Measurements from ENCODE around the gene RALGAPA1.
"Not testable (repeated sequence)": the region's sequence is repeated elsewhere in the genome, so short reads cannot be mapped to it uniquely, and the experiment has no call there.

RALGAPA1 gene

DNA sequence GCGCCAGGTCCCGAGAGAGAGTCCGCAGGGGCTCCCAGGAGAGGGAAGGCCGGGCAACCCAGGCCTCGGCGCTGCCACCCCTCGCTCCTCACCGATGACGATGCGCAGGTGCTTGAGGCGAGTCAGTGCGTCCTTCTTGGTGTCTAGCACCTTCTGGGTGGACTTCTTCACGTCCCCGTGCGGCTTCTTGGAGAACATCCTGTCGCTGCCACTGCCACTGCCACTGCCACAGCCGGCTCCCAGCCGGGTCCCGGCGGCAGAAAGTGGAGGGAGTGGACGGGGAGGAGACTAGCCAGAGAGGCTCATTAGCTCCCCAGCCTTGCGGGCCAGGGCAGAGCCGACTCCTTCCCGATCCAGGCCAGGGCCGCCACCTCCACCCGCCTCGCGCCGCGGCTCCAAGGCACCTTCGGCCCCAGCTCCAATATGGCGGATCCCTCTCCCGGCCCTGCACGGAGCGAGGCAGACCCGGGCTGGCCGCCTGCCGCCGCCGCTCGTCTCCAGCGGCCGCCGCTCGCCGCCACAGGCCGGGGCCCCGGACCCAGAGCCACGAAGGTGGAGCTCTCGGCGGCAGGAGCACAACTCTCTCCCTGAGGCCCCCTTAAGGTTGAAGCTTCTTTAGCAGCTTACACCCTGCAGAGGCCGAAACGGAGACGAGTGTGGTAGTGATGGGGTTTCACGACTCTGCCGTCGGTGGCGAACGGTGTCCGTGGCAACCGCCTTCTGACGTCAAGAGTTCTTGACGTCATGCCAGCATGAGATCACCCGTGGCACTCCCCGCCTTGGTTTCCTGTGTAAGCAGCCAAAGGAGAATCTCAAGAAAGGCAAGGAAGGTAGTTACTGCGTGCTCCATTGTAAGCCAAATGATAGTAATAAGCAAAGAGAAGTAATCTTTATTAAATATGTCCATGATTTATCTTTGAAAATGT is at the start of gene RALGAPA1:
TSS of gene RALGAPA1 (minus strand) at position 658 of the 926 bp plus-strand sequence. CDS start at position 198, 460 bp downstream.
- Histone ChIP-seq H3K4me3 (ENCODE audit: low read length) (peak within 1 kb of the TSS; percentile 67), H3K9ac (ENCODE audit: low read length) (peak within 1 kb of the TSS; percentile 69)
- not testable (repeated sequence) for H3K4me1 ChIP-seq (ENCODE audit: control insufficient read depth, low read depth, low read length); H3K27ac ChIP-seq (ENCODE audit: low read length); H3K9me3 ChIP-seq (ENCODE audit: control insufficient read depth, low read depth, low read length); H3K36me3 ChIP-seq (ENCODE audit: control insufficient read depth, low read depth, low read length); H3K27me3 ChIP-seq (ENCODE audit: control insufficient read depth, insufficient read depth, low read length)

DNA sequence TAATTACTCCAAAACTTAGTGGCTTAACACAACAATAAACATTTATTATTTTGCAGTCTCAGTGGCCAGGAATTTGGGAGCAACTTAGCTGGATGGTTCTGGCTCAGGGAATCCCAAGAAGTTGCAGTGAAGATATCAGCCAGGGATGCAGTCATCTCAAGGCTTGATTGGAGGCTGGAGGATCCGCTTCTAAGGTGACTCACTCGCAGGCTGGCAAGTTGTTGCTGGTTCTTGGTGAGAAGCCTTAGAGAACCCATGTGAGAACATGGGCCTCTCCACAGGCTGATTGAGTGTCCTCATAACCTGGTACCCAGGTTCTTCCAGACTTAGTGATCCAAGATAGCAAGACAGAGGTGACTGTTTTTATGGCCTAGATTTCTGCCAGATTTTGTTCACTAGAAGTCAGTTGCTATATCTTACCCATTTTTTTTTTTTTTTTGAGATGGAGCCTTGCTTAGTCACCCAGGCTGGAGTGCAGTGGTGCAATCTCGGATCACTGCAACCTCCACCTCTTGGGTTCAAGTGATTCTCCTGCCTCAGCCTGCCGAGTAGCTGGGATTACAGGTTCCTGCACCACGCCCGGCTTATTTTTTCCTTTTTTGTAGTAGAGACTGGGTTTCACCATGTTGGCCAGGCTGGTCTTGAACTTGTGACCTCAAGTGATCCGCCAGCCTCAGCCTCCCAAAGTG is 49.6 kb upstream of the RALGAPA1 start:
- H3K9ac ChIP-seq (ENCODE audit: low read length) = no peak overlapping the region
- no peaks in the 10 kb centered on the region for H3K4me1 ChIP-seq (ENCODE audit: control insufficient read depth, low read depth, low read length)
- no peak overlapping the region for H3K4me3 ChIP-seq (ENCODE audit: low read length)
- H3K27me3 ChIP-seq (ENCODE audit: control insufficient read depth, insufficient read depth, low read length) = no peaks in the 10 kb centered on the region
- peaks cover 5% of the 10 kb centered on the region for H3K36me3 ChIP-seq (ENCODE audit: control insufficient read depth, low read depth, low read length)
- no peaks in the 10 kb centered on the region for H3K9me3 ChIP-seq (ENCODE audit: control insufficient read depth, low read depth, low read length)
- H3K27ac ChIP-seq (ENCODE audit: low read length) = no peak overlapping the region

DNA sequence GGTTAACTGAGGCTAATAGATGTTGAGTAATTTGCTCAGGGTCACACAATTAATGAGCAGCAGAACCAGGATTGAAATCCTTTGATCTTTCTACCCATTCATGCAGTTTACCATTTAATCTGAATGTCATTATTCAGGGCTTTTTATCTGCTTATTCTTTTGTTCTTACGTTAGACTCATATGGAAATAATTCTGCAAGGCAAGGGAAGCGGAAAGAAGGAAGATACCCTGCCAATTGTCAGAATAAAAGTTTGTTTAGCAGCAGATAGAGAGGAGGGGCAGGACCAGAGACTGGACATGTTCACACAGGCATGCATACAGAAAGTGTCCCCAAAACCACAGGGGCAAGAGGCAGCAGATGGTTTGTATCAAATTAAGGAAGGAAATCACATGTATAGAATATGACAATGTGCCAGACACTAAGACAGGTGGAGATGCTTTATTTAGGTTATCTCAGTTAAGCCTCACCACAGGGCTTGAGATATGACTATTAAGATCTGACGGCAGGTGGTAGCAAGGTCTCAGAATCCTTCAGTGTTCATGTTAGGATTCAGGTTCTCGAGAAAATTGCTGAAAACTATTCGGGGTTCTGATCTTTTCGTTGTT is 46.9 kb upstream of the RALGAPA1 start:
- Histone ChIP-seq H3K4me1 (ENCODE audit: control insufficient read depth, low read depth, low read length) (no peaks in the 10 kb centered on the region), H3K9ac (ENCODE audit: low read length) (no peak overlapping the region), H3K4me3 (ENCODE audit: low read length) (no peak overlapping the region), H3K27ac (ENCODE audit: low read length) (no peak overlapping the region), H3K9me3 (ENCODE audit: control insufficient read depth, low read depth, low read length) (no peaks in the 10 kb centered on the region), H3K27me3 (ENCODE audit: control insufficient read depth, insufficient read depth, low read length) (no peaks in the 10 kb centered on the region), H3K36me3 (ENCODE audit: control insufficient read depth, low read depth, low read length) (peaks cover 6% of the 10 kb centered on the region)

DNA sequence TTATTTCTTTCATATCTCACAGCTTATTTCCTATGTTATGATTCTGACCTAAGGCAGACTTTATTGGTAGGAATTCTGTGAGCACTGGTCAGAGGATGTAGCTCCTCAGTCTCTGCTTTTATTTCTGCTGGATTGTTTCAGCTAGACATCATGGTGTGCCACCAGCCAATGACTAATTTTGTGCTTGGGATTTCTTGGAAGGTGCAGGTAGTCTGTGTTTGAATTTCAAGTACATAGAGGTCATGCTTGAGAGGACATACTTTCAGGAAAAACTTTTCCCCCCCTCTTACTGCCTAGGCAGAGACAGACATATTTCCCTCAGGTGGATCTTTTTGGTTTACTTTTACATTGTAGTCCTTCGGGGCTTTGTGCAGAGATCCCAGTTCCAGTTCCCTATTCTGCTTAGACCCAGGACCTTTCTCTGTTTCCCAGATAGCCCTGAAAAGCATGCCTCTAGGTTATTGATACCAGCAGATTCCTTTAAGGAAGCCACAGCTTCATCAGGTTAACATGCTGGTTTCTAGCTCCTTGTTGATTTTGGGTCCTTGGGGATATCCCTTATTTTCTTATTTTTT is 45.7 kb upstream of the RALGAPA1 start:
- Histone ChIP-seq H3K9ac (ENCODE audit: low read length) (no peak overlapping the region), H3K4me1 (ENCODE audit: control insufficient read depth, low read depth, low read length) (no peaks in the 10 kb centered on the region), H3K9me3 (ENCODE audit: control insufficient read depth, low read depth, low read length) (no peaks in the 10 kb centered on the region), H3K36me3 (ENCODE audit: control insufficient read depth, low read depth, low read length) (peaks cover 6% of the 10 kb centered on the region), H3K27ac (ENCODE audit: low read length) (no peak overlapping the region), H3K27me3 (ENCODE audit: control insufficient read depth, insufficient read depth, low read length) (no peaks in the 10 kb centered on the region), H3K4me3 (ENCODE audit: low read length) (no peak overlapping the region)

DNA sequence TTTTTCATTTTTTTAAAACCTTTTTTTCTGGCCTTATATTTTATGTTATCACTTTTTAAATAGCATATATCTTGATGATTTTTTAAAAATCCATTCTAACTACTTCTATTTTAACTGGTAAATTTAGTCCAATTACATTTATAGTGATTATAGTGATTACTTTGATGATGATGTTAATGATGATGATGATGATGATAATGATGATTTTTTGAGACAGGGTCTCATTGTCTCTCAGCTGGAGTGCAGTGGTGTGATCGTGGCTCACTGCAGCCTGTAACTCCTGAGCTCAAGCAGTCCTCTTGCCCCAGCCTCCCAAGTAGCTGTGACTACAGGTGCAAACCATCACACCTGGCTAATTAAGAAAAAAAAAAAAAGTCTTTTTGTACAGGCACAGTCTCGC is 44.1 kb upstream of the RALGAPA1 start:
- Histone ChIP-seq H3K27ac (ENCODE audit: low read length) (no peak overlapping the region), H3K4me3 (ENCODE audit: low read length) (no peak overlapping the region), H3K27me3 (ENCODE audit: control insufficient read depth, insufficient read depth, low read length) (no peaks in the 10 kb centered on the region), H3K9me3 (ENCODE audit: control insufficient read depth, low read depth, low read length) (no peaks in the 10 kb centered on the region), H3K36me3 (ENCODE audit: control insufficient read depth, low read depth, low read length) (peaks cover 3% of the 10 kb centered on the region), H3K9ac (ENCODE audit: low read length) (no peak overlapping the region), H3K4me1 (ENCODE audit: control insufficient read depth, low read depth, low read length) (no peaks in the 10 kb centered on the region)

DNA sequence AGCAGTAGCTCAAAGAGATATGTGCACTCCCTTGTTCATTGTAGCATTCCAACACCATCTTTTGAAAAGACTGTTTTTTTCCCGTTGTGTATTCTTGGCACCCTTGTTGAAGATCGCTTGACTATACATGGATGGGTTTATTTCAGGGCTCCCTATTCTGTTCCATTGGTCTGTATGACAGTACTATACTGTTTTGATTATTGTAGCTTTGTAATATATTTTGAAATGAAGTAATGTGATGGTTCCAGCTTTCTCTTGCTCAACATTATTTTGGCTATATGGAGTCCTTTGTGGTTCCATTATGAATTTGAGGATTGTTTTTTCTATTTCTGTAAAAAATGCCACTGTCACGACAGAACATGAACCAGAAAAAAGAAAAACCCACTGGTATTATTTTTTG is 42.7 kb upstream of the RALGAPA1 start:
- Histone ChIP-seq H3K36me3 (ENCODE audit: control insufficient read depth, low read depth, low read length) (peaks cover 3% of the 10 kb centered on the region), H3K9ac (ENCODE audit: low read length) (no peak overlapping the region), H3K9me3 (ENCODE audit: control insufficient read depth, low read depth, low read length) (no peaks in the 10 kb centered on the region), H3K4me3 (ENCODE audit: low read length) (no peak overlapping the region), H3K27me3 (ENCODE audit: control insufficient read depth, insufficient read depth, low read length) (no peaks in the 10 kb centered on the region), H3K4me1 (ENCODE audit: control insufficient read depth, low read depth, low read length) (no peaks in the 10 kb centered on the region), H3K27ac (ENCODE audit: low read length) (no peak overlapping the region)

DNA sequence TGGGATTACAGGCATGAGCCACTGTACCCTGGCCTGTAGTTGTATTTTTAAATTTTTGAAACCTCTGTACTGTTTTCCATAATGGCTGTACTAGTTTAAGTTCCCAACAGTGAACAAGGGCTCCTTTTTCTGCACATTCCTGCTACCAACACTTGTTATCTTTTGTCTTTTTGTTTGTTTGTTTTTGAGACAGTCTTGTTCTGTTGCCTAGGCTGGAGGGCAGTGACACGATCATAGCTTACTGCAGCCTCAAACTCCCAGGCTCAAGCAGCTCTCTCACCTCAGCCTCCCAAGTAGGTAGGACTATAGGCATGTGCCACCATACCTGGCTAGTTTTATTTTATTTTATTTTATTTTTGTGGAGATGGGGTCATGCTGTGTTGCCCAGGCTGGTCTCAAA is 40.0 kb upstream of the RALGAPA1 start:
- H3K9me3 ChIP-seq (ENCODE audit: control insufficient read depth, low read depth, low read length) = no peaks in the 10 kb centered on the region
- H3K4me1 ChIP-seq (ENCODE audit: control insufficient read depth, low read depth, low read length) = no peaks in the 10 kb centered on the region
- no peak overlapping the region for H3K27ac ChIP-seq (ENCODE audit: low read length)
- peaks cover 11% of the 10 kb centered on the region for H3K36me3 ChIP-seq (ENCODE audit: control insufficient read depth, low read depth, low read length)
- H3K9ac ChIP-seq (ENCODE audit: low read length) = no peak overlapping the region
- no peak overlapping the region for H3K4me3 ChIP-seq (ENCODE audit: low read length)
- no peaks in the 10 kb centered on the region for H3K27me3 ChIP-seq (ENCODE audit: control insufficient read depth, insufficient read depth, low read length)

DNA sequence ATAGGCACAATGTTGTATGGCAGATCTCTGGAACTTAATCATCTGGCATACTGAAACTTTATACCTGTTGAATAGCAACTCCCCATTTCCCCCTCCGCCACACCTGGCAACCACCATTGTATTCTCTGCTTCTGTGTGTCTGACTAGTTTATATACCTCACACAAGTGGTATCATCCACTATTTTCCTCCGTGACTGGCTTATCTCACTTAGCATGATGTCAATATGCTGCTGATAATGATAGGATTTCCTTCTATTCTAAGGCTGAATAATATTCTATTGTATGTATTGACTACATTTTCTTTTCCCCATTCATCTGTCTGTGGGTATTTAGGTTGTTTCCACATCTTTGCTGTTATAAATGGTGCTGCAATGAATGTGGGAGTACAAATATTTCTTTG is 38.5 kb upstream of the RALGAPA1 start:
- Histone ChIP-seq H3K36me3 (ENCODE audit: control insufficient read depth, low read depth, low read length) (peaks cover 11% of the 10 kb centered on the region), H3K27me3 (ENCODE audit: control insufficient read depth, insufficient read depth, low read length) (no peaks in the 10 kb centered on the region), H3K4me1 (ENCODE audit: control insufficient read depth, low read depth, low read length) (no peaks in the 10 kb centered on the region), H3K9ac (ENCODE audit: low read length) (no peak overlapping the region), H3K27ac (ENCODE audit: low read length) (no peak overlapping the region), H3K9me3 (ENCODE audit: control insufficient read depth, low read depth, low read length) (no peaks in the 10 kb centered on the region), H3K4me3 (ENCODE audit: low read length) (no peak overlapping the region)

DNA sequence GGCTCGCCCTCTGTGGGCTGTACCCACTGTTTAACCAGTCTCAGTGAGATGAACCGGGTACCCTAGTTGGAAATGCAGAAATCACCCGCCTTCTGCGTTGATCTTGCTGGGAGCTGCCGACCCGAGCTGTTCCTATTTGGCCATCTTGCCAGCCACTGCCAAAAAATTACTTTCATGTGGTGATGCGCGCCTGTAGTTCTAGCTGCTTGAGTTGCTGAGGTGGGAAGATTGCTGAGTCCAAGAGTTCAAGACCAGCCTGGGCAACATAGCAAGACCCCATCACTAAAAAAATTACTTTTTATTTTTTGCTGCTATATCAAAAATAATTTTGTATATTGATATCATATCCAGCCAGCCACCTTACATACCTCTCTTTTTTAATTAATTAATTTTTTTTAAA is 35.4 kb upstream of the RALGAPA1 start:
- Histone ChIP-seq H3K36me3 (ENCODE audit: control insufficient read depth, low read depth, low read length) (peaks cover 8% of the 10 kb centered on the region), H3K27me3 (ENCODE audit: control insufficient read depth, insufficient read depth, low read length) (no peaks in the 10 kb centered on the region), H3K4me3 (ENCODE audit: low read length) (no peak overlapping the region), H3K9ac (ENCODE audit: low read length) (no peak overlapping the region), H3K9me3 (ENCODE audit: control insufficient read depth, low read depth, low read length) (no peaks in the 10 kb centered on the region), H3K4me1 (ENCODE audit: control insufficient read depth, low read depth, low read length) (no peaks in the 10 kb centered on the region), H3K27ac (ENCODE audit: low read length) (no peak overlapping the region)

DNA sequence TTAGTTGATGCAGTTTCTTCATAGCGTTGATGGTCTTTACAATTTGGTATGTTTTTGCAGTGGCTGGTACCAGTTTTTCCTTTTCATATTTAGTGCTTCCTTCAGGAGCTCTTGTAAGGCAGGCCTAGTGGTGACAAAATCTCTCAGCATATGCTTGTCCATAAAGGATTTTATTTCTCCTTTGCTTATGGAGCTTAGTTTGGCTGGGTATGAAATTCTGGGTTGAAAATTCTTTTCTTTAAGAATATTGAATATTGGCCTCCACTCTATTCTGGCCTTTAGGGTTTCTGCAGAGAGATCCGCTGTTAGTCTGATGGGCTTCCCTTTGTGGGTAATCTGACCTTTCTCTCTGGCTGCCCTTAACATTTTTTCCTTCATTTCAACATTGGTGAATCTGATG is 33.1 kb upstream of the RALGAPA1 start:
- not testable (repeated sequence) for H3K27ac ChIP-seq (ENCODE audit: low read length); H3K4me3 ChIP-seq (ENCODE audit: low read length); H3K9ac ChIP-seq (ENCODE audit: low read length); H3K4me1 ChIP-seq (ENCODE audit: control insufficient read depth, low read depth, low read length); H3K9me3 ChIP-seq (ENCODE audit: control insufficient read depth, low read depth, low read length); H3K27me3 ChIP-seq (ENCODE audit: control insufficient read depth, insufficient read depth, low read length); H3K36me3 ChIP-seq (ENCODE audit: control insufficient read depth, low read depth, low read length)

DNA sequence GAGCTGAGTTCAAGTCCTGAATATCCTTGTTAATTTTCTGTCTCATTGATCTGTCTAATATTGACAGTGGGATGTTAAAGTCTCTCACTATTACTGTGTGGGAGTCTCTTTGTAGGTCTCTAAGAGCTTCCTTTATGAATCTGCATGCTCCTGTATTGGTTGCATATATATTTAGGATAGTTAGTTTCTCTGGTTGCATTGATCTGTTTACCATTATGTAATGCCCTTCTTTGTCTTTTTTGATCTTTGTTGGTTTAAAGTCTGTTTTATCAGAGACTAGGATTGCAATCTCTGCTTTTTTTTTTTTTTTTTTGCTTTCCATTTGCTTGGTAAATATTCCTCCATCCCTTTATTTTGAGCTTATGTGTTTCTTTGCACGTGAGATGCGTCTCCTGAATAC is 32.6 kb upstream of the RALGAPA1 start:
- H3K9ac ChIP-seq (ENCODE audit: low read length); H3K9me3 ChIP-seq (ENCODE audit: control insufficient read depth, low read depth, low read length); H3K27me3 ChIP-seq (ENCODE audit: control insufficient read depth, insufficient read depth, low read length); H3K36me3 ChIP-seq (ENCODE audit: control insufficient read depth, low read depth, low read length); H3K4me3 ChIP-seq (ENCODE audit: low read length); H3K4me1 ChIP-seq (ENCODE audit: control insufficient read depth, low read depth, low read length); H3K27ac ChIP-seq (ENCODE audit: low read length): not testable (repeated sequence)
